K562 (cell line): ENCODE measurements around the gene HES5. TPM values are rescaled to one million over a fixed set of nuclear protein-coding genes. Genes with fewer than 3 reads are reported as not detected.

ENCODE experiments used
- ATAC-seq: fragments of 200-7000 bp; cut with Tn5 transposase; 3 replicates; pipeline ENCODE4 v1.9.1; 2020; ENCODE audit warnings: moderate library complexity
- BruUV-seq: library from RNA; stranded (reverse); fragments of 400-500 nt; replicated peaks from 2 replicates; lab custom pipeline; 2021; lab: Mats Ljungman, UMichigan
- CTCF ChIA-PET: fragments of 300-600 bp; formaldehyde crosslinking; extraction: SDS; loops from one replicate; lab custom pipeline; 2021; ENCODE audit warnings: low intra/inter-chr PET ratio; lab: Yijun Ruan, JAX
- POLR2A ChIA-PET: fragments of 300-600, 350-650 bp; sonication (Branson Sonifier 250); formaldehyde crosslinking; extraction: SDS; loops from one replicate; lab custom pipeline; 2021; ENCODE audit warnings: antibody characterized with exemption, inconsistent platforms; lab: Yijun Ruan, JAX
- DNase-seq, 4 experiments: peaks; one replicate each; pipeline versions ENCODE4 v3.0.0 to v3.0.0-alpha.2; 2011 to 2018; ENCODE audit warnings: low spot score in 3 of 4, mixed read lengths in 3 of 4; ENCODE audit errors: extremely low read depth in 1 of 4
- FAIRE-seq: peaks from 2 replicates; lab custom pipeline; 2011; peaks lifted over from hg19 to GRCh38; lab: Jason Lieb, UNC
- H2AFZ ChIP-seq: 2 replicates; pipeline ENCODE4 v1.6.0; 2011; ENCODE audit warnings: low read depth, low read length, control low read depth, inconsistent platforms
- H3K27ac ChIP-seq: fragments of 200-600 bp; 3 replicates; pipeline ENCODE4 v1.8.0; 2011; ENCODE audit warnings: low read depth, mild to moderate bottlenecking, control low read depth, inconsistent platforms, low read length, moderate library complexity, mixed read lengths; ENCODE audit errors: extremely low read depth
- H3K27me3 ChIP-seq, 2 experiments: fragments of 300-600 bp in 1 of 2; 2 replicates in 1 of 2; 3 replicates in 1 of 2; pipeline versions ENCODE4 v1.6.0 to v1.8.0; 2011; ENCODE audit warnings: inconsistent platforms in 2 of 2, low read length in 2 of 2, mild to moderate bottlenecking in 1 of 2, mixed read lengths in 1 of 2, moderate library complexity in 1 of 2; ENCODE audit not compliant: control insufficient read depth in 2 of 2, insufficient read depth in 2 of 2
- H3K36me3 ChIP-seq: fragments of 300-600 bp; 3 replicates; pipeline ENCODE4 v1.8.0; 2011; ENCODE audit warnings: mild to moderate bottlenecking, low read length, inconsistent platforms; ENCODE audit not compliant: control insufficient read depth, insufficient read depth
- H3K4me1 ChIP-seq, 2 experiments: fragments of 200-600 bp in 1 of 2; replicated peaks in 1 of 2; 2 replicates in 1 of 2; 3 replicates in 1 of 2; pipeline versions ENCODE4 v1.5.1 to v1.8.0; 2011; ENCODE audit warnings: inconsistent platforms in 2 of 2, low read length in 2 of 2, mild to moderate bottlenecking in 1 of 2, mixed read lengths in 1 of 2, moderate library complexity in 1 of 2; ENCODE audit not compliant: control insufficient read depth in 2 of 2, insufficient read depth in 2 of 2
- H3K4me2 ChIP-seq: 2 replicates; pipeline ENCODE4 v1.6.1; 2011; ENCODE audit warnings: low read length, control low read depth, inconsistent platforms, mixed read lengths; ENCODE audit not compliant: insufficient read depth
- H3K4me3 ChIP-seq: fragments of 200-600 bp; sonication (generic), shearing (Covaris generic); 2 replicates; pipeline ENCODE4 v1.5.1; 2016; ENCODE audit warnings: control low read depth, inconsistent platforms
- H3K79me2 ChIP-seq: fragments of 200-600 bp; 3 replicates; pipeline ENCODE4 v1.8.0; 2011; ENCODE audit warnings: low read length, inconsistent platforms; ENCODE audit not compliant: control insufficient read depth, insufficient read depth
- H3K9ac ChIP-seq, 2 experiments: 2 replicates each; pipeline versions ENCODE4 v1.6.0 to v1.6.1; 2011; ENCODE audit warnings: low read depth in 2 of 2, low read length in 2 of 2, control low read depth in 1 of 2, inconsistent platforms in 1 of 2, mild to moderate bottlenecking in 1 of 2, mixed read lengths in 1 of 2; ENCODE audit not compliant: insufficient read depth in 1 of 2
- H3K9me1 ChIP-seq: one replicate; pipeline ENCODE4 v1.6.0; 2011; ENCODE audit warnings: inconsistent platforms, mild to moderate bottlenecking, low read length, moderate library complexity; ENCODE audit not compliant: control insufficient read depth, insufficient read depth
- H3K9me3 ChIP-seq: replicated peaks from 2 replicates; pipeline ENCODE4 v1.5.1; 2011; ENCODE audit warnings: low read depth, low read length, inconsistent platforms; ENCODE audit not compliant: control insufficient read depth, insufficient read depth
- H4K20me1 ChIP-seq: replicated peaks from 2 replicates; pipeline ENCODE4 v1.6.1; 2011; ENCODE audit warnings: low read length, inconsistent platforms, mixed read lengths; ENCODE audit not compliant: control insufficient read depth, insufficient read depth
- IRF2 ChIP-seq: sonication (generic); formaldehyde crosslinking; IDR thresholded peaks from 2 replicates; pipeline ENCODE4 v1.8.1; 2022; ENCODE audit warnings: mild to moderate bottlenecking, missing genetic modification reagents
- NCOA6 ChIP-seq: fragments of 450-650 bp; IDR thresholded peaks from 2 replicates; pipeline ENCODE4 v1.6.1; 2017; ENCODE audit warnings: mild to moderate bottlenecking
- NFYB ChIP-seq: IDR thresholded peaks from 2 replicates; pipeline ENCODE4 v1.6.1; 2011; ENCODE audit warnings: mild to moderate bottlenecking, moderate library complexity; ENCODE audit not compliant: insufficient read length; ENCODE audit errors: extremely low read depth
- POLR2AphosphoS2 ChIP-seq: IDR thresholded peaks from 2 replicates; pipeline ENCODE4 v1.6.1; 2012; ENCODE audit warnings: low read length, improper control_type of control experiment
- XRCC3 ChIP-seq: fragments of 450-650 bp; IDR thresholded peaks from 2 replicates; pipeline ENCODE4 v1.6.1; 2017; ENCODE audit warnings: mild to moderate bottlenecking, moderate library complexity
- WGBS: fragments of 100-300 bp; shearing (Covaris generic); methylation state at CpG from one replicate; pipeline ENCODE4 v1.1.6; 2016; ENCODE audit warnings: low coverage, mixed read lengths; ENCODE audit not compliant: insufficient coverage; ENCODE audit errors: missing lambda C conversion rate; 5-methylcytosine and 5-hydroxymethylcytosine counted together
- in situ Hi-C: fragments of 300-500 bp; cut with MboI; formaldehyde crosslinking; loops from 4 replicates; pipeline ENCODE4 v1.15.0; 2018; ENCODE audit warnings: inconsistent platforms, mixed read lengths
- intact Hi-C: fragments of 100-400 bp; cut with micrococcal nuclease; formaldehyde crosslinking; loops from 2 replicates; pipeline ENCODE4 v1.14.2; 2022
- polyA plus RNA-seq, 8 experiments: library from polyadenylated mRNA; depleted of rRNA in 4 of 8; stranded (reverse) in 5 of 8; unstranded in 3 of 8; fragments of >200 nt; fragmentation: Nextera tagmentation in 2 of 8; fragmentation: Illumina TruSeq in 1 of 8; extraction: Ambion mirVana in 2 of 8; extraction: Trizol in 1 of 8; gene quantifications; 2 replicates each; pipeline versions ENCODE4 v1.2.1 to v1.2.3, GENCODE V29; 2011 to 2014; ENCODE audit warnings: inconsistent platforms in 1 of 8, missing spikeins in 1 of 8
- total RNA-seq, 7 experiments: library from RNA; depleted of rRNA in 6 of 7; stranded (reverse); fragments of >200 nt in 6 of 7; fragmentation: Illumina TruSeq in 2 of 7; extraction: Trizol in 2 of 7; gene quantifications; 2 replicates each; pipeline versions ENCODE4 v1.2.1 to v1.2.3, GENCODE V29; 2011 to 2021; ENCODE audit warnings: low replicate concordance in 1 of 7
- TF ChIP-seq, protein P1 (sequence below): fragments of 450-650 bp; IDR thresholded peaks from 2 replicates; pipeline ENCODE4 v1.6.1; 2016; ENCODE audit warnings: mild to moderate bottlenecking, moderate library complexity
- TF ChIP-seq, protein P2 (sequence below), 2 experiments: fragments of 450-650 bp in 1 of 2; sonication (generic) in 1 of 2; formaldehyde crosslinking in 1 of 2; IDR thresholded peaks in 1 of 2; conservative IDR thresholded peaks in 1 of 2; 2 replicates each; pipeline versions ENCODE4 v1.6.1 to v1.8.1; 2016 to 2023; ENCODE audit warnings: mild to moderate bottlenecking in 2 of 2, moderate library complexity in 2 of 2, inconsistent platforms in 1 of 2, missing genetic modification reagents in 1 of 2
- TF ChIP-seq, protein P3 (sequence below): fragments of 450-650 bp; formaldehyde crosslinking; IDR thresholded peaks from 2 replicates; pipeline ENCODE4 v1.4.0; 2022; ENCODE audit warnings: missing genetic modification characterization

Gene HES5
- total and polyA plus RNA-seq, 9 of the 15 experiments (the other 6 are each of a cell fraction or from before 2014, with no cell fraction given), result not detected

DNA sequence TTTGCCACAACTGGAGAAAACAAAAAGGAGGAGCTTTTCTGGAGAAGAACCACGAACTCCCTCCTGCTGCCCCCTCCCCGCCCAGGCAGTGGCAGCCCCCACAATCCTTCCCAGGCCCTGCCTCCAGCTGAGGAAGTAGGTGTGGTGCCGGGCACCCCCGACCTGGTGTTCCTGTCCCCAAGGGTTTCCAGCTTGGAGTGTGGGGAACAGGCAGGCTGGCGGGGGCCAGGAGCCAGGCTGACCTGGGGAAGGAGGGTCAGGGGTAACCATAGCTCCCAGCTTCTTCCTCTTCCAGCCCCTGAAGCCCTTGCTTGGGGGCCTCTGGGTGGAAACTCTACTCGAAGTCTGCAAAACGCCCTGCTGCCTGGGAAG, 4.2 kb upstream of the HES5 start:
- Histone ChIP-seq H3K36me3 (no peaks in the 10 kb centered on the region), H3K4me2 (no peak overlapping the region), H3K27me3 (peaks cover 42 to 73% of the 10 kb centered on the region in 2 experiments; a peak in 4 of 5 replicates), H3K4me1 (peaks cover 0 to 68% of the 10 kb centered on the region in 2 experiments; a peak in 3 of 5 replicates), H4K20me1 (peaks cover 6% of the 10 kb centered on the region; the same call in 1 of the 2 replicates), H3K9ac (0 out of 4 replicates have a peak overlapping the region, but pooled peaks of 1 of the 2 experiments have one; percentile 28), H3K79me2 (no peaks in the 10 kb centered on the region), H3K9me3 (no peaks in the 10 kb centered on the region), H3K4me3 (no peak overlapping the region), H3K9me1 (no peaks in the 10 kb centered on the region), H3K27ac (no peak overlapping the region), H2AFZ (no peak overlapping the region)
- intact Hi-C loops (no loop called here), in situ Hi-C loops (loop anchor here (25.0 kb wide), 1 partner anchor 347 kb away; the partner anchor contains the start of gene FAAP20)
- 1% methylated on average over 7 of the region's 7 CpGs for WGBS
- no peak for DNase-seq
- no peak for FAIRE-seq
- BruUV-seq, result no TSS peak
- CTCF ChIA-PET, result no interaction called here
- POLR2A ChIA-PET, result interaction anchor here (1.1 to 1.5 kb wide), 3 partner anchors 8 to 116 kb away, joined by 3 to 4 read pairs (median 3); partner anchors contain the start of gene PANK4
- ATAC-seq, result no peak
- TF ChIP-seq POLR2AphosphoS2 (no peak), NCOA6 (no peak), IRF2 (CRISPR knock-in tag) (no peak), NFYB (no peak), XRCC3 (no peak)
- TF ChIP-seq, protein P1, sequence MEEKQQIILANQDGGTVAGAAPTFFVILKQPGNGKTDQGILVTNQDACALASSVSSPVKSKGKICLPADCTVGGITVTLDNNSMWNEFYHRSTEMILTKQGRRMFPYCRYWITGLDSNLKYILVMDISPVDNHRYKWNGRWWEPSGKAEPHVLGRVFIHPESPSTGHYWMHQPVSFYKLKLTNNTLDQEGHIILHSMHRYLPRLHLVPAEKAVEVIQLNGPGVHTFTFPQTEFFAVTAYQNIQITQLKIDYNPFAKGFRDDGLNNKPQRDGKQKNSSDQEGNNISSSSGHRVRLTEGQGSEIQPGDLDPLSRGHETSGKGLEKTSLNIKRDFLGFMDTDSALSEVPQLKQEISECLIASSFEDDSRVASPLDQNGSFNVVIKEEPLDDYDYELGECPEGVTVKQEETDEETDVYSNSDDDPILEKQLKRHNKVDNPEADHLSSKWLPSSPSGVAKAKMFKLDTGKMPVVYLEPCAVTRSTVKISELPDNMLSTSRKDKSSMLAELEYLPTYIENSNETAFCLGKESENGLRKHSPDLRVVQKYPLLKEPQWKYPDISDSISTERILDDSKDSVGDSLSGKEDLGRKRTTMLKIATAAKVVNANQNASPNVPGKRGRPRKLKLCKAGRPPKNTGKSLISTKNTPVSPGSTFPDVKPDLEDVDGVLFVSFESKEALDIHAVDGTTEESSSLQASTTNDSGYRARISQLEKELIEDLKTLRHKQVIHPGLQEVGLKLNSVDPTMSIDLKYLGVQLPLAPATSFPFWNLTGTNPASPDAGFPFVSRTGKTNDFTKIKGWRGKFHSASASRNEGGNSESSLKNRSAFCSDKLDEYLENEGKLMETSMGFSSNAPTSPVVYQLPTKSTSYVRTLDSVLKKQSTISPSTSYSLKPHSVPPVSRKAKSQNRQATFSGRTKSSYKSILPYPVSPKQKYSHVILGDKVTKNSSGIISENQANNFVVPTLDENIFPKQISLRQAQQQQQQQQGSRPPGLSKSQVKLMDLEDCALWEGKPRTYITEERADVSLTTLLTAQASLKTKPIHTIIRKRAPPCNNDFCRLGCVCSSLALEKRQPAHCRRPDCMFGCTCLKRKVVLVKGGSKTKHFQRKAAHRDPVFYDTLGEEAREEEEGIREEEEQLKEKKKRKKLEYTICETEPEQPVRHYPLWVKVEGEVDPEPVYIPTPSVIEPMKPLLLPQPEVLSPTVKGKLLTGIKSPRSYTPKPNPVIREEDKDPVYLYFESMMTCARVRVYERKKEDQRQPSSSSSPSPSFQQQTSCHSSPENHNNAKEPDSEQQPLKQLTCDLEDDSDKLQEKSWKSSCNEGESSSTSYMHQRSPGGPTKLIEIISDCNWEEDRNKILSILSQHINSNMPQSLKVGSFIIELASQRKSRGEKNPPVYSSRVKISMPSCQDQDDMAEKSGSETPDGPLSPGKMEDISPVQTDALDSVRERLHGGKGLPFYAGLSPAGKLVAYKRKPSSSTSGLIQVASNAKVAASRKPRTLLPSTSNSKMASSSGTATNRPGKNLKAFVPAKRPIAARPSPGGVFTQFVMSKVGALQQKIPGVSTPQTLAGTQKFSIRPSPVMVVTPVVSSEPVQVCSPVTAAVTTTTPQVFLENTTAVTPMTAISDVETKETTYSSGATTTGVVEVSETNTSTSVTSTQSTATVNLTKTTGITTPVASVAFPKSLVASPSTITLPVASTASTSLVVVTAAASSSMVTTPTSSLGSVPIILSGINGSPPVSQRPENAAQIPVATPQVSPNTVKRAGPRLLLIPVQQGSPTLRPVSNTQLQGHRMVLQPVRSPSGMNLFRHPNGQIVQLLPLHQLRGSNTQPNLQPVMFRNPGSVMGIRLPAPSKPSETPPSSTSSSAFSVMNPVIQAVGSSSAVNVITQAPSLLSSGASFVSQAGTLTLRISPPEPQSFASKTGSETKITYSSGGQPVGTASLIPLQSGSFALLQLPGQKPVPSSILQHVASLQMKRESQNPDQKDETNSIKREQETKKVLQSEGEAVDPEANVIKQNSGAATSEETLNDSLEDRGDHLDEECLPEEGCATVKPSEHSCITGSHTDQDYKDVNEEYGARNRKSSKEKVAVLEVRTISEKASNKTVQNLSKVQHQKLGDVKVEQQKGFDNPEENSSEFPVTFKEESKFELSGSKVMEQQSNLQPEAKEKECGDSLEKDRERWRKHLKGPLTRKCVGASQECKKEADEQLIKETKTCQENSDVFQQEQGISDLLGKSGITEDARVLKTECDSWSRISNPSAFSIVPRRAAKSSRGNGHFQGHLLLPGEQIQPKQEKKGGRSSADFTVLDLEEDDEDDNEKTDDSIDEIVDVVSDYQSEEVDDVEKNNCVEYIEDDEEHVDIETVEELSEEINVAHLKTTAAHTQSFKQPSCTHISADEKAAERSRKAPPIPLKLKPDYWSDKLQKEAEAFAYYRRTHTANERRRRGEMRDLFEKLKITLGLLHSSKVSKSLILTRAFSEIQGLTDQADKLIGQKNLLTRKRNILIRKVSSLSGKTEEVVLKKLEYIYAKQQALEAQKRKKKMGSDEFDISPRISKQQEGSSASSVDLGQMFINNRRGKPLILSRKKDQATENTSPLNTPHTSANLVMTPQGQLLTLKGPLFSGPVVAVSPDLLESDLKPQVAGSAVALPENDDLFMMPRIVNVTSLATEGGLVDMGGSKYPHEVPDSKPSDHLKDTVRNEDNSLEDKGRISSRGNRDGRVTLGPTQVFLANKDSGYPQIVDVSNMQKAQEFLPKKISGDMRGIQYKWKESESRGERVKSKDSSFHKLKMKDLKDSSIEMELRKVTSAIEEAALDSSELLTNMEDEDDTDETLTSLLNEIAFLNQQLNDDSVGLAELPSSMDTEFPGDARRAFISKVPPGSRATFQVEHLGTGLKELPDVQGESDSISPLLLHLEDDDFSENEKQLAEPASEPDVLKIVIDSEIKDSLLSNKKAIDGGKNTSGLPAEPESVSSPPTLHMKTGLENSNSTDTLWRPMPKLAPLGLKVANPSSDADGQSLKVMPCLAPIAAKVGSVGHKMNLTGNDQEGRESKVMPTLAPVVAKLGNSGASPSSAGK, result no peak
- TF ChIP-seq, protein P2, sequence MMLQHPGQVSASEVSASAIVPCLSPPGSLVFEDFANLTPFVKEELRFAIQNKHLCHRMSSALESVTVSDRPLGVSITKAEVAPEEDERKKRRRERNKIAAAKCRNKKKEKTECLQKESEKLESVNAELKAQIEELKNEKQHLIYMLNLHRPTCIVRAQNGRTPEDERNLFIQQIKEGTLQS (IDR thresholded peaks at IDR 0.05), result no peak
- TF ChIP-seq, protein P2 (CRISPR knock-in tag; conservative IDR thresholded peaks at IDR 0.05), result no peak
- TF ChIP-seq, protein P3, sequence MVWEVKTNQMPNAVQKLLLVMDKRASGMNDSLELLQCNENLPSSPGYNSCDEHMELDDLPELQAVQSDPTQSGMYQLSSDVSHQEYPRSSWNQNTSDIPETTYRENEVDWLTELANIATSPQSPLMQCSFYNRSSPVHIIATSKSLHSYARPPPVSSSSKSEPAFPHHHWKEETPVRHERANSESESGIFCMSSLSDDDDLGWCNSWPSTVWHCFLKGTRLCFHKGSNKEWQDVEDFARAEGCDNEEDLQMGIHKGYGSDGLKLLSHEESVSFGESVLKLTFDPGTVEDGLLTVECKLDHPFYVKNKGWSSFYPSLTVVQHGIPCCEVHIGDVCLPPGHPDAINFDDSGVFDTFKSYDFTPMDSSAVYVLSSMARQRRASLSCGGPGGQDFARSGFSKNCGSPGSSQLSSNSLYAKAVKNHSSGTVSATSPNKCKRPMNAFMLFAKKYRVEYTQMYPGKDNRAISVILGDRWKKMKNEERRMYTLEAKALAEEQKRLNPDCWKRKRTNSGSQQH (CRISPR knock-in tag), result no peak
